Measurements from ENCODE around the gene LRP1. TPM values are rescaled to one million over a fixed set of nuclear protein-coding genes. Genes with fewer than 3 reads are reported as not detected.

The LRP1 gene
- polyA plus RNA-seq, 1 donor (not counting 4 experiments of a cell fraction or from before 2014, with no cell fraction given): 4.9 TPM

DNA sequence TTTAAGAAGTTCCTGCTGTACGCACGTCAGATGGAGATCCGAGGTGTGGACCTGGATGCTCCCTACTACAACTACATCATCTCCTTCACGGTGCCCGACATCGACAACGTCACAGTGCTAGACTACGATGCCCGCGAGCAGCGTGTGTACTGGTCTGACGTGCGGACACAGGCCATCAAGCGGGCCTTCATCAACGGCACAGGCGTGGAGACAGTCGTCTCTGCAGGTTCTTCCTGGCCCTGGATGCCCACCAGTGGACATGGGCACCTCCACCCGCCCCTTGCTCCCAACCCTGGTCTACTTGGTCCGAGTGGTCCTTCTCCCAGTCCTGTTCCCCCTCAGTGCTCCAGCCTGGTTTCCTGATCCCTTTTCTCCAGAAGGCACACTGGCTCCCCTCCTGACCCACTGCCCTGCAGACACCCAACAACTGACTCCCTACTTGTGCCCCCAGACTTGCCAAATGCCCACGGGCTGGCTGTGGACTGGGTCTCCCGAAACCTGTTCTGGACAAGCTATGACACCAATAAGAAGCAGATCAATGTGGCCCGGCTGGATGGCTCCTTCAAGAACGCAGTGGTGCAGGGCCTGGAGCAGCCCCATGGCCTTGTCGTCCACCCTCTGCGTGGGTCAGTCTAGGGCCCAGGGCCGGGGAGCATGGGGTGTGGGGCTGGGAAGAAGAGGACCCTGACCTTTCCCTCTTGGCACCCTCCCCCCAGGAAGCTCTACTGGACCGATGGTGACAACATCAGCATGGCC lies 51.2 kb downstream of the LRP1 start:
- H2AFZ ChIP-seq (ENCODE audit: control insufficient read depth, low read length): no peak overlapping the region
- H3K9ac ChIP-seq (ENCODE audit: control insufficient read depth, extremely low read depth, insufficient read depth, low read length): no peak overlapping the region
- H3K4me3 ChIP-seq (ENCODE audit: control insufficient read depth in 2 of 3, extremely low read depth in 1 of 3, insufficient read depth in 2 of 3, low read depth in 1 of 3, low read length in 3 of 3): no peak overlapping the region
- H3K27ac ChIP-seq (ENCODE audit: control insufficient read depth, insufficient read depth, low read length): no peak overlapping the region
- no peak for DNase-seq (ENCODE audit: low read depth, low spot score)
- H3K79me2 ChIP-seq (ENCODE audit: control insufficient read depth, insufficient read depth, low read length): no peaks in the 10 kb centered on the region
- H3K4me2 ChIP-seq (ENCODE audit: control insufficient read depth, extremely low read depth, insufficient read depth, low read depth, low read length): no peak overlapping the region
- TF ChIP-seq, protein P1, sequence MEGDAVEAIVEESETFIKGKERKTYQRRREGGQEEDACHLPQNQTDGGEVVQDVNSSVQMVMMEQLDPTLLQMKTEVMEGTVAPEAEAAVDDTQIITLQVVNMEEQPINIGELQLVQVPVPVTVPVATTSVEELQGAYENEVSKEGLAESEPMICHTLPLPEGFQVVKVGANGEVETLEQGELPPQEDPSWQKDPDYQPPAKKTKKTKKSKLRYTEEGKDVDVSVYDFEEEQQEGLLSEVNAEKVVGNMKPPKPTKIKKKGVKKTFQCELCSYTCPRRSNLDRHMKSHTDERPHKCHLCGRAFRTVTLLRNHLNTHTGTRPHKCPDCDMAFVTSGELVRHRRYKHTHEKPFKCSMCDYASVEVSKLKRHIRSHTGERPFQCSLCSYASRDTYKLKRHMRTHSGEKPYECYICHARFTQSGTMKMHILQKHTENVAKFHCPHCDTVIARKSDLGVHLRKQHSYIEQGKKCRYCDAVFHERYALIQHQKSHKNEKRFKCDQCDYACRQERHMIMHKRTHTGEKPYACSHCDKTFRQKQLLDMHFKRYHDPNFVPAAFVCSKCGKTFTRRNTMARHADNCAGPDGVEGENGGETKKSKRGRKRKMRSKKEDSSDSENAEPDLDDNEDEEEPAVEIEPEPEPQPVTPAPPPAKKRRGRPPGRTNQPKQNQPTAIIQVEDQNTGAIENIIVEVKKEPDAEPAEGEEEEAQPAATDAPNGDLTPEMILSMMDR (optimal IDR thresholded peaks at IDR 0.05 in 1 of 3, IDR thresholded peaks at IDR 0.05 in 1 of 3, conservative IDR thresholded peaks at IDR 0.05 in 1 of 3; ENCODE audit: extremely low read depth in 1 of 3, insufficient read depth in 2 of 3, low read length in 3 of 3): no peak
- no peak for TF ChIP-seq EZH2 (IDR thresholded peaks at IDR 0.05; ENCODE audit: low read length)
- FAIRE-seq: no peak
- no peaks in the 10 kb centered on the region for H3K27me3 ChIP-seq (ENCODE audit: control insufficient read depth, extremely low read depth, insufficient read depth, low read length)
- peaks cover 34% of the 10 kb centered on the region for H3K4me1 ChIP-seq (ENCODE audit: control insufficient read depth, extremely low read depth, insufficient read depth, low read length)
- peaks cover 3 to 15% of the 10 kb centered on the region in 2 experiments for H3K36me3 ChIP-seq (ENCODE audit: control insufficient read depth in 2 of 2, extremely low read depth in 1 of 2, insufficient read depth in 2 of 2, low read length in 2 of 2)
- no peaks in the 10 kb centered on the region for H3K9me1 ChIP-seq (ENCODE audit: control insufficient read depth, extremely low read depth, insufficient read depth, low read length)
- H3K9me3 ChIP-seq (ENCODE audit: control insufficient read depth, low read depth, low read length): no peaks in the 10 kb centered on the region
- dilution Hi-C loops (cut with MboI; ENCODE audit: extremely low pct_ligation_motif_present, low sequenced_read_pairs): no loop called here
- no peaks in the 10 kb centered on the region for H4K20me1 ChIP-seq (ENCODE audit: control insufficient read depth, extremely low read depth, insufficient read depth, low read length)

GRCh38 chr12:57180321-57180989 lies 52.2 kb downstream of the LRP1 start:
- FAIRE-seq: no peak

More at GRCh38 chr12:57180321-57180989, 52.2 kb downstream of the LRP1 start:
- Histone ChIP-seq H3K4me1 (ENCODE audit: control insufficient read depth, extremely low read depth, insufficient read depth, low read length) (peaks cover 25% of the 10 kb centered on the region), H3K9me1 (ENCODE audit: control insufficient read depth, extremely low read depth, insufficient read depth, low read length) (no peaks in the 10 kb centered on the region), H3K4me2 (ENCODE audit: control insufficient read depth, extremely low read depth, insufficient read depth, low read depth, low read length) (no peak overlapping the region), H3K27me3 (ENCODE audit: control insufficient read depth, extremely low read depth, insufficient read depth, low read length) (no peaks in the 10 kb centered on the region), H4K20me1 (ENCODE audit: control insufficient read depth, extremely low read depth, insufficient read depth, low read length) (no peaks in the 10 kb centered on the region), H3K36me3 (ENCODE audit: control insufficient read depth in 2 of 2, extremely low read depth in 1 of 2, insufficient read depth in 2 of 2, low read length in 2 of 2) (peaks cover 3 to 18% of the 10 kb centered on the region in 2 experiments), H3K79me2 (ENCODE audit: control insufficient read depth, insufficient read depth, low read length) (no peaks in the 10 kb centered on the region), H3K9ac (ENCODE audit: control insufficient read depth, extremely low read depth, insufficient read depth, low read length) (no peak overlapping the region), H3K9me3 (ENCODE audit: control insufficient read depth, low read depth, low read length) (no peaks in the 10 kb centered on the region), H3K27ac (ENCODE audit: control insufficient read depth, insufficient read depth, low read length) (no peak overlapping the region), H2AFZ (ENCODE audit: control insufficient read depth, low read length) (no peak overlapping the region), H3K4me3 (ENCODE audit: control insufficient read depth in 2 of 3, extremely low read depth in 1 of 3, insufficient read depth in 2 of 3, low read depth in 1 of 3, low read length in 3 of 3) (no peak overlapping the region)
- TF ChIP-seq, protein P1 (optimal IDR thresholded peaks at IDR 0.05 in 1 of 3, IDR thresholded peaks at IDR 0.05 in 1 of 3, conservative IDR thresholded peaks at IDR 0.05 in 1 of 3; ENCODE audit: extremely low read depth in 1 of 3, insufficient read depth in 2 of 3, low read length in 3 of 3): no peak
- TF ChIP-seq EZH2 (IDR thresholded peaks at IDR 0.05; ENCODE audit: low read length): no peak
- no peak for DNase-seq (ENCODE audit: low read depth, low spot score)
- dilution Hi-C loops (cut with MboI; ENCODE audit: extremely low pct_ligation_motif_present, low sequenced_read_pairs): no loop called here
